Body of pancreas (tissue), 4 donors: ENCODE data around the gene CCDC73. TPM values are rescaled to one million over a fixed set of nuclear protein-coding genes. Genes with fewer than 3 reads are reported as not detected.

Experiments used
- ATAC-seq: fragments of 150-250 bp; one replicate; pipeline ENCODE4 v1.9.1; 2016
- DNase-seq, 4 donors: peaks; one replicate each; pipeline ENCODE4 v3.0.0-alpha.2; 2019
- H3K27ac ChIP-seq, 4 donors: fragments of 200-600 bp; sonication (generic); 1 replicate in 3 of 4; 2 replicates in 1 of 4; pipeline versions ENCODE4 v1.5.1 to v1.6.1; 2016 to 2019; ENCODE audit warnings: mild to moderate bottlenecking in 1 of 4, mixed read lengths in 1 of 4, moderate library complexity in 1 of 4
- H3K27me3 ChIP-seq, 2 donors: fragments of 200-600 bp; sonication (generic); one replicate each; pipeline ENCODE4 v1.6.0; 2016; ENCODE audit warnings: mild to moderate bottlenecking in 1 of 2
- H3K36me3 ChIP-seq, 2 donors: fragments of 200-600 bp; sonication (generic); replicated peaks in 1 of 2; 2 replicates each; pipeline ENCODE4 v1.5.1; 2016; ENCODE audit warnings: low read depth in 2 of 2; ENCODE audit not compliant: insufficient read depth in 1 of 2
- H3K4me1 ChIP-seq: fragments of 200-600 bp; sonication (generic); one replicate; pipeline ENCODE4 v1.6.0; 2016
- H3K4me3 ChIP-seq, 2 donors: fragments of 200-600 bp; sonication (generic); 1 replicate in 1 of 2; 2 replicates in 1 of 2; pipeline ENCODE4 v1.5.1; 2016 to 2019
- H3K9me3 ChIP-seq, 3 donors: fragments of 200-600 bp; sonication (generic); 1 replicate in 2 of 3; 2 replicates in 1 of 3; pipeline ENCODE4 v1.5.1; 2016
- CTCF ChIP-seq, 7 experiments: fragments of 450-650 bp in 4 of 7; fragments of 200-600 bp in 3 of 7; sonication (generic) in 3 of 7; IDR thresholded peaks; one replicate each; pipeline ENCODE4 v1.5.1; 2016 to 2019; ENCODE audit warnings: antibody characterized with exemption in 7 of 7
- POLR2A ChIP-seq, 3 donors: fragments of 450-650 bp; IDR thresholded peaks; one replicate each; pipeline ENCODE4 v1.6.1; 2016; ENCODE audit warnings: antibody characterized with exemption in 3 of 3, mild to moderate bottlenecking in 2 of 3
- WGBS, 2 donors: methylation state at CpG; one replicate each; pipeline ENCODE4 v1.1.5; 2017; 5-methylcytosine and 5-hydroxymethylcytosine counted together
- intact Hi-C: fragments of 100-400 bp; cut with DNase I; formaldehyde crosslinking; loops from one replicate; pipeline ENCODE4 v1.15.1; 2023
- total RNA-seq, 2 donors: library from RNA; depleted of rRNA; stranded (reverse); fragments of >200 nt; gene quantifications; one replicate each; pipeline ENCODE4 v1.1.0, GENCODE V29; 2016

CCDC73 gene
- total RNA-seq = under 1 TPM in 1 of 2 donors, not detected in 1; 0.26 TPM

- H3K4me1 ChIP-seq = peaks cover 7% of the 10 kb centered on the region
- H3K27ac ChIP-seq = no peak within 1 kb of the TSS
- TF ChIP-seq CTCF (IDR thresholded peaks at IDR 0.05) = no peak
- TF ChIP-seq POLR2A (IDR thresholded peaks at IDR 0.05) = no peak
- no peaks in the 10 kb centered on the region for H3K9me3 ChIP-seq
- H3K36me3 ChIP-seq = no peaks in the 10 kb centered on the region
- ATAC-seq (no peak), DNase-seq (no peak)
- intact Hi-C loops = loop anchor here (10.0 kb wide), 1 partner anchor 470 kb away; no protein-coding TSS in a partner anchor
- no peaks in the 10 kb centered on the region for H3K27me3 ChIP-seq
- no peak within 1 kb of the TSS for H3K4me3 ChIP-seq
- 84 to 88% methylated on average over 12 of the region's 12 CpGs for WGBS, 2 donors
Observed at GRCh38 chr11:32794439-32794838, at the start of gene CCDC73. Gene CCDC73 (minus strand): TSS chr11:32794662. CDS start chr11:32760243, 34,419 bp downstream.

- Histone ChIP-seq H3K9me3 (no peaks in the 10 kb centered on the region), H3K4me1 (no peaks in the 10 kb centered on the region), H3K27ac (no peak overlapping the region), H3K27me3 (no peaks in the 10 kb centered on the region), H3K4me3 (no peak overlapping the region), H3K36me3 (peaks cover 0 to 2% of the 10 kb centered on the region in 2 donors)
- DNase-seq (no peak), ATAC-seq (no peak)
- no peak for TF ChIP-seq CTCF (IDR thresholded peaks at IDR 0.05)
- TF ChIP-seq POLR2A (IDR thresholded peaks at IDR 0.05) = no peak
- 51 to 73% methylated on average over 3 of the region's 3 CpGs for WGBS, 2 donors
- intact Hi-C loops = no loop called here
Observed at GRCh38 chr11:32843544-32843943, 49.1 kb upstream of the CCDC73 start.

GRCh38 chr11:32840587-32840986 lies 46.1 kb upstream of the CCDC73 start:
- intact Hi-C loops = no loop called here
- Histone ChIP-seq H3K9me3 (no peaks in the 10 kb centered on the region), H3K4me1 (no peaks in the 10 kb centered on the region), H3K36me3 (peaks cover 0 to 2% of the 10 kb centered on the region in 2 donors), H3K4me3 (no peak overlapping the region), H3K27me3 (no peaks in the 10 kb centered on the region), H3K27ac (no peak overlapping the region)
- WGBS, 2 donors = 87 to 92% methylated on average over 2 of the region's 2 CpGs
- ATAC-seq (no peak), DNase-seq (no peak)
- TF ChIP-seq CTCF (IDR thresholded peaks at IDR 0.05) (no peak), POLR2A (IDR thresholded peaks at IDR 0.05) (no peak)

GRCh38 chr11:32839308-32839707 lies 44.8 kb upstream of the CCDC73 start:
- Histone ChIP-seq H3K4me3 (no peak overlapping the region), H3K27me3 (no peaks in the 10 kb centered on the region), H3K4me1 (no peaks in the 10 kb centered on the region), H3K9me3 (no peaks in the 10 kb centered on the region), H3K36me3 (peaks cover 0 to 2% of the 10 kb centered on the region in 2 donors), H3K27ac (no peak overlapping the region)
- no peak for DNase-seq
- intact Hi-C loops = no loop called here
- ATAC-seq = no peak
- TF ChIP-seq CTCF (IDR thresholded peaks at IDR 0.05) (no peak), POLR2A (IDR thresholded peaks at IDR 0.05) (no peak)
- 77 to 90% methylated on average over 2 of the region's 2 CpGs for WGBS, 2 donors

- Histone ChIP-seq H3K4me3 (no peak overlapping the region), H3K36me3 (no peaks in the 10 kb centered on the region), H3K27me3 (no peaks in the 10 kb centered on the region), H3K9me3 (no peaks in the 10 kb centered on the region), H3K27ac (no peak overlapping the region), H3K4me1 (no peaks in the 10 kb centered on the region)
- DNase-seq (no peak), ATAC-seq (no peak)
- 76% methylated on average over 2 of the region's 2 CpGs for WGBS, 2 donors
- TF ChIP-seq CTCF (IDR thresholded peaks at IDR 0.05) = no peak
- no peak for TF ChIP-seq POLR2A (IDR thresholded peaks at IDR 0.05)
- intact Hi-C loops = no loop called here
Observed at GRCh38 chr11:32838505-32839274, 44.2 kb upstream of the CCDC73 start.
